DOHH2 (cell line): ENCODE results near the gene CHCHD4.

Experiments used
- H3F3A ChIP-seq: fragments of 200-600 bp; sonication (generic), shearing (Covaris generic); 2 replicates; pipeline ENCODE4 v1.6.0; 2016; ENCODE audit warnings: antibody characterized with exemption, mild to moderate bottlenecking; ENCODE audit not compliant: control insufficient read depth, insufficient read depth
- H3K27ac ChIP-seq: fragments of 200-600 bp; sonication (generic); 2 replicates; pipeline ENCODE4 v1.5.1; 2014; ENCODE audit warnings: low read depth, mild to moderate bottlenecking, low read length, moderate library complexity
- H3K27me3 ChIP-seq: fragments of 200-600 bp; sonication (generic); 2 replicates; pipeline ENCODE4 v1.6.1; 2014; ENCODE audit warnings: mild to moderate bottlenecking, low read length, mixed read lengths; ENCODE audit not compliant: control insufficient read depth
- H3K36me3 ChIP-seq: fragments of 200-600 bp; sonication (generic); 2 replicates; pipeline ENCODE4 v1.6.1; 2014; ENCODE audit warnings: mild to moderate bottlenecking, low read length, moderate library complexity, mixed read lengths; ENCODE audit not compliant: control insufficient read depth
- H3K4me1 ChIP-seq: fragments of 200-600 bp; sonication (generic); 2 replicates; pipeline ENCODE4 v1.6.1; 2014; ENCODE audit warnings: mild to moderate bottlenecking, low read length, mixed read lengths; ENCODE audit not compliant: control insufficient read depth
- H3K4me2 ChIP-seq: fragments of 200-600 bp; sonication (generic); 2 replicates; pipeline ENCODE4 v1.6.0; 2014; ENCODE audit warnings: mild to moderate bottlenecking, low read length, moderate library complexity
- H3K4me3 ChIP-seq: fragments of 200-600 bp; sonication (generic); 2 replicates; pipeline ENCODE4 v1.5.1; 2014; ENCODE audit warnings: mild to moderate bottlenecking, low read length, mixed read lengths
- H3K79me2 ChIP-seq: fragments of 200-600 bp; sonication (generic); 2 replicates; pipeline ENCODE4 v1.6.1; 2014; ENCODE audit warnings: mild to moderate bottlenecking, low read length, mixed read lengths; ENCODE audit not compliant: control insufficient read depth
- H3K9me2 ChIP-seq: fragments of 200-600 bp; sonication (generic); replicated peaks from 2 replicates; pipeline ENCODE4 v1.6.1; 2014; ENCODE audit warnings: mild to moderate bottlenecking, low read length, mixed read lengths; ENCODE audit not compliant: control insufficient read depth
- H3K9me3 ChIP-seq: fragments of 200-600 bp; sonication (generic); 2 replicates; pipeline ENCODE4 v1.6.1; 2014; ENCODE audit warnings: antibody characterized with exemption, low read length, mixed read lengths; ENCODE audit not compliant: control insufficient read depth, insufficient read depth
- H4K20me1 ChIP-seq: fragments of 200-600 bp; sonication (generic); 2 replicates; pipeline ENCODE4 v1.6.0; 2014; ENCODE audit warnings: low read depth, mild to moderate bottlenecking, antibody characterized with exemption, low read length, moderate library complexity; ENCODE audit not compliant: control insufficient read depth, insufficient read depth
- CTCF ChIP-seq: fragments of 200-600 bp; sonication (generic); IDR thresholded peaks from one replicate; pipeline ENCODE4 v1.5.1; 2014; ENCODE audit warnings: antibody characterized with exemption, mild to moderate bottlenecking, low read depth, low read length; ENCODE audit not compliant: poor library complexity, severe bottlenecking
- EZH2phosphoT487 ChIP-seq: fragments of 200-600 bp; sonication (generic); IDR thresholded peaks from 2 replicates; pipeline ENCODE4 v1.6.1; 2017; ENCODE audit warnings: borderline replicate concordance, mild to moderate bottlenecking, antibody characterized with exemption, low read length, moderate library complexity, mixed read lengths

Gene CHCHD4

GRCh38 chr3:14137004-14137403 is 12.3 kb upstream of the CHCHD4 start:
- H4K20me1 ChIP-seq, result no peaks in the 10 kb centered on the region
- no peaks in the 10 kb centered on the region for H3K27me3 ChIP-seq
- H3K79me2 ChIP-seq, result no peaks in the 10 kb centered on the region
- H3K4me2 ChIP-seq, result no peak overlapping the region
- peaks cover 25% of the 10 kb centered on the region for H3K36me3 ChIP-seq
- no peaks in the 10 kb centered on the region for H3K4me1 ChIP-seq
- H3K27ac ChIP-seq, result no peak overlapping the region
- TF ChIP-seq EZH2phosphoT487, result no peak
- TF ChIP-seq CTCF, result no peak
- H3K9me2 ChIP-seq, result no peaks in the 10 kb centered on the region
- no peak overlapping the region for H3K4me3 ChIP-seq
- no peaks in the 10 kb centered on the region for H3F3A ChIP-seq
- no peaks in the 10 kb centered on the region for H3K9me3 ChIP-seq

GRCh38 chr3:14135581-14135980 is 10.9 kb upstream of the CHCHD4 start:
- H3K27me3 ChIP-seq, result no peaks in the 10 kb centered on the region
- no peaks in the 10 kb centered on the region for H3K9me3 ChIP-seq
- no peaks in the 10 kb centered on the region for H3K4me1 ChIP-seq
- no peaks in the 10 kb centered on the region for H4K20me1 ChIP-seq
- H3K27ac ChIP-seq, result no peak overlapping the region
- H3F3A ChIP-seq, result no peaks in the 10 kb centered on the region
- H3K79me2 ChIP-seq, result no peaks in the 10 kb centered on the region
- no peak overlapping the region for H3K4me3 ChIP-seq
- H3K9me2 ChIP-seq, result no peaks in the 10 kb centered on the region
- no peak overlapping the region for H3K4me2 ChIP-seq
- no peak for TF ChIP-seq CTCF
- no peak for TF ChIP-seq EZH2phosphoT487
- H3K36me3 ChIP-seq, result peaks cover 37% of the 10 kb centered on the region

GRCh38 chr3:14134291-14134690 is 9.6 kb upstream of the CHCHD4 start:
- Histone ChIP-seq H3K27ac (no peak overlapping the region), H3K4me2 (no peak overlapping the region), H3K9me3 (no peaks in the 10 kb centered on the region), H3K4me3 (no peak overlapping the region), H3F3A (no peaks in the 10 kb centered on the region), H4K20me1 (no peaks in the 10 kb centered on the region), H3K4me1 (no peaks in the 10 kb centered on the region), H3K9me2 (no peaks in the 10 kb centered on the region), H3K79me2 (no peaks in the 10 kb centered on the region), H3K36me3 (peaks cover 46% of the 10 kb centered on the region), H3K27me3 (no peaks in the 10 kb centered on the region)
- no peak for TF ChIP-seq EZH2phosphoT487
- TF ChIP-seq CTCF, result no peak

GRCh38 chr3:14133876-14134275 is 9.2 kb upstream of the CHCHD4 start:
- Histone ChIP-seq H4K20me1 (no peaks in the 10 kb centered on the region), H3K79me2 (no peaks in the 10 kb centered on the region; the same call in 1 of the 2 replicates), H3K27me3 (no peaks in the 10 kb centered on the region), H3K36me3 (peaks cover 48% of the 10 kb centered on the region), H3K27ac (no peak overlapping the region), H3K9me3 (no peaks in the 10 kb centered on the region), H3K9me2 (no peaks in the 10 kb centered on the region), H3K4me2 (no peak overlapping the region), H3K4me1 (no peaks in the 10 kb centered on the region), H3K4me3 (no peak overlapping the region), H3F3A (no peaks in the 10 kb centered on the region)
- TF ChIP-seq CTCF (no peak), EZH2phosphoT487 (no peak)
